Left cardiac atrium (tissue), 4 donors: Measurements from ENCODE around the gene CCR7. TPM values are rescaled to one million over a fixed set of nuclear protein-coding genes. Genes with fewer than 3 reads are reported as not detected.
"Not testable (repeated sequence)": the region's sequence is repeated elsewhere in the genome, so short reads cannot be mapped to it uniquely, and the experiment has no call there.

Source experiments
- ATAC-seq, 2 donors: fragments of 200-7000 bp; cut with Tn5 transposase; one replicate each; pipeline ENCODE4 v1.9.1; 2020; ENCODE audit warnings: mild to moderate bottlenecking in 2 of 2, moderate library complexity in 2 of 2
- DNase-seq: peaks from one replicate; pipeline ENCODE4 v3.0.0-alpha.2; 2020
- intact Hi-C, 2 donors: fragments of 100-400 bp; cut with DNase I; formaldehyde crosslinking; loops; one replicate each; pipeline versions ENCODE4 v1.14.1 to v1.15.1; 2022 to 2023
- total RNA-seq, 2 donors: library from RNA; stranded (reverse); fragmentation: NEBNext Ultra II Directional; extraction: Animal tissue kit (Norgen Biotek cat#: 25700); gene quantifications; one replicate each; pipeline ENCODE4 v1.2.1, GENCODE V29; 2021
- donor health status: DM: no; HTN: yes; CAD: no.
- donor health status: DM: no; HTN: yes; CAD: no; lungs with severe emphysema.
- donor health status: DM: yes; HTN: yes; CAD: no.
- donor health status: Dilated cardiomyopathy.

CCR7 gene
- total RNA-seq, 2 donors from 2014 or later: 0.29 to 0.53 TPM

DNA sequence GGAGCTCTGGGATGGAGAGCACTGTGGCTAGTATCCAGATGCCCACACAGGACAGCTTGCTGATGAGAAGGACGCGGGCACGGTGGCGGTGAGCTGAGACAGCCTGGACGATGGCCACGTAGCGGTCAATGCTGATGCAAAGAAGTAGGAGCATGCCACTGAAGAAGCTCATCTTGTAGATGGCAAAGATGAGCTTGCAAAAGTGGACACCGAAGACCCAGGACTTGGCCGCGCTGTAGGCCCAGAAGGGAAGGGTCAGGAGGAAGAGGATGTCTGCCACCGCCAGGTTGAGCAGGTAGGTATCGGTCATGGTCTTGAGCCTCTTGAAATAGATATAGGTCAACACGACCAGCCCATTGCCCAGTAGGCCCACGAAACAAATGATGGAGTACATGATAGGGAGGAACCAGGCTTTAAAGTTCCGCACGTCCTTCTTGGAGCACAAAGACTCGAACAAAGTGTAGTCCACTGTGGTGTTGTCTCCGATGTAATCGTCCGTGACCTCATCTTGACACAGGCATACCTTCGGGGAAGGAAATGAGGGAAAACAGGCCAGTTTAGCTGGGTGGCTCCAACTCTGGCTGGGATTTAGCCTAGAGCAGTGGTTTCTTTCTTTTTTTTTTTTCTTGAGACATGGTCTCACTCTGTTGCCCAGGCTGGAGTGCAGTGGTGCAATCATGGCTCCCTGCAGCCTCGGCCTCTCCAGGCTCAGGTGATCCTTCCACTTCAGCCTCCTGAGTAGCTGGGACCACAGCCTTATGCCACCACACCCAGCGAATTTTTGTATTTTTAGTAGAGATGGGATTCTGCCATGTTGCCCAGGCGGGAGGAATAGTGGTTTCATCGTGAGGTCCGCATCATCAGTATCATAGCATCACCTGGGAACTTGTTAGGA lies 9.7 kb downstream of the CCR7 start:
- peak; percentile 22 for DNase-seq
- intact Hi-C loops: loop anchor here in 1 of 2 donors (5.0 kb wide), 1 partner anchor 113 kb away; the partner anchor contains the start of gene IGFBP4

GRCh38 chr17:40554646-40555295 lies 10.5 kb downstream of the CCR7 start:
- ATAC-seq (no peak), DNase-seq (peak; percentile 22)
- intact Hi-C loops: loop anchor here in 1 of 2 donors (5.0 kb wide), 1 partner anchor 112 kb away; the partner anchor contains the start of gene IGFBP4

More for the DNA sequence above, 9.7 kb downstream of the CCR7 start:
- no peak for ATAC-seq

DNA sequence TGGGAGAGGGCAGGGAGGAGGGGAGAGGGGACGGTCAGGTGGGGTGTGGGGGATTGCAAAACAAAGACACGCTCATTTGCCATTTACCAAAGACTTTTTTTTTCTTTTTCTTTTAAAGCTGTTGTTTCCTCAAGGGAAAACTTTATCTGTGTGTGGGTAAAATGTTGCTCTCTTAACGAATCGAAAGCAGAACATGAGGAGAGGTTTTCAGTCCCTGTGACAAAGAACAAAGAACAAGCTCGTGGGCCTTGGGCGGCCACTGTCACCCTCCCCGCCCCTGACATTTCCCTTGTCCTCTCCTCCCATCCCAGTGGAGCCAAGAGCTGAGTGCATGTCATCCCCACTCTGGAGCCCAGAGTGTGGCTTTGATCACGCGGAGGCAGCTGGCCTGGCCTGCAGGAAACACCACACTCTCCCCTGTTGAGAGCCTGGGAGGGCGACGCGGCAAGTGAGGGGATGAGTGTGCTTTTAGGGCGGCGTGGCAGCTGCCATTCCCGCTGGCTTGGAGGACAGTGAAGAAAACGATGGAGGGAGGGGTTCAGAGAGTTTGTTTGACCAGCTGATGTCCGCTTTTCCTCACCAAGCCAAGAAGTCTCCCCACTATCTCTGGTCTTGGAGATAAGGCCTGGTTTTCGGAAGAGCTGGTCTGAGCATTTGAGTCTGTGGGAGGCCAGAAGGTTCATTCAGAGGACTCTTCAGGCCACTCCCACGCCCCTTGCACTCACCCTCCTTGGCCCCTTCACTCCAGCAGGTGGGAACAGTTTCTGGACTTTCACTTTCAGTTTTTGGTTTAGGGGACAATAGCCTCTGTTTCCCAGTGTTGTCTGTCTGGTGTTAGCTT lies 11.4 kb downstream of the CCR7 start:
- peak; percentile 87 for DNase-seq
- intact Hi-C loops: no loop called here
- ATAC-seq: peak; percentile 51 to 53

- no peak for ATAC-seq
- intact Hi-C loops: no loop called here
- DNase-seq: no peak
Measured at GRCh38 chr17:40552806-40553693, 12.2 kb downstream of the CCR7 start.

GRCh38 chr17:40551879-40552768 lies 13.1 kb downstream of the CCR7 start:
- ATAC-seq (peak; percentile 14 to 35), DNase-seq (peak; percentile 61)
- intact Hi-C loops: no loop called here

DNA sequence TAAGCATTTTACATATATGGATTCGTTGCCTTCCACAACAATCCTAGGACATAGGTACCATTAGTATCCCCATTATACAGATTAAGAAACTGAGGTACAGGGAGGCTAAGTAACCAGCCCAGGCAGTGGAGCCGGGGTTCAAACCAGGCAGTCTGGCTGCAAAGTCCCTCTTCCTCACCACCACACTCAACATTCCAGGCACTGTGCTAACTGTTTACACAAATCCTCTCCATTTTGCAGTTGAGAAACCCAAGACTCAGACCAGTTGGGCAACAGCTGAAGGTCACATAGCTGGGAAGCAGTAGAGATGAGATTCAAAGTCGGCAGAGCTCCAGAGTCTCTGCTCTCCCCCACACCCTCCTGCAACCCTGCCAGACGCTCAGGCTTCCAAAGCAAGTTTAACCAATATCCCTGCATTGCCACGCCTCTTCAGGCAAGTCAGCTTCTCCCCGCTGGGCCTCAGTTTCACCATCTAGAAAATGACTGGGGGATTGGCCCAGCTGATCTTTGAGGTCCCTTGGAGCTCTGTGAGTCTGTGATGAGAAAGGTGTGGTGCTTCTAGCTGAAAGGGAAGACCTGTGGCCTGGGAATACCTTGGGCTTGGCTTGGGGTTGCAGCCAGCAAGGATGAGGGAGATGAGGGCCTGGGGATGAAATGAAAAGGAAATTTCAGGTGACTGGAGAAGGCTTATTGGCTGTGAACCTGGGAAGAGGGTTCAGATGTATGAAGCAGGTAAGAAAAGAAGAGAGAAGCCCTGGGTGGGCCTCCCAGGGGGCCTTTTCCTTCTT lies 14.0 kb downstream of the CCR7 start:
- intact Hi-C loops: no loop called here
- ATAC-seq: peak; percentile 72 to 76
- peak; percentile 83 for DNase-seq

DNA sequence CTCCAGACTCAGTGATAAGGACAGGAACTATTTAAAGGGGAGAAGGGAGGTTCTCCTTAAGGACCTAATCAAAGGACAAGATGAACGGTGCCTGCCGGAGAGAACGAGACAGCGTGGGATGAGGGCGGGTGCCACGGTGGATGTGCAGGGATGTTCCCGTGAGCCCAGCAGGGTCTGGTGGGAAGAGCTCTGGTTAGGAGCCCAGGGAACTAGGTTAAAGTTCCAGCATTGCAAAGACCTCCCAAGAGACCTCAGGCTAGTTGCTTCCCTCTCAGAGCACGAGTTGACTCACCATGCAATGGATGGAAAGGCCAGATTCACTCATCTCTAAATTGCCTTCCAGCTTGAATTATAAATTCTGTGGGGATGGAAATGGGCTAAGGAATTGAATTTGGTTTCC lies 14.7 kb downstream of the CCR7 start:
- ATAC-seq: peak; percentile 45 to 51
- intact Hi-C loops: no loop called here
- DNase-seq: peak; percentile 76

DNA sequence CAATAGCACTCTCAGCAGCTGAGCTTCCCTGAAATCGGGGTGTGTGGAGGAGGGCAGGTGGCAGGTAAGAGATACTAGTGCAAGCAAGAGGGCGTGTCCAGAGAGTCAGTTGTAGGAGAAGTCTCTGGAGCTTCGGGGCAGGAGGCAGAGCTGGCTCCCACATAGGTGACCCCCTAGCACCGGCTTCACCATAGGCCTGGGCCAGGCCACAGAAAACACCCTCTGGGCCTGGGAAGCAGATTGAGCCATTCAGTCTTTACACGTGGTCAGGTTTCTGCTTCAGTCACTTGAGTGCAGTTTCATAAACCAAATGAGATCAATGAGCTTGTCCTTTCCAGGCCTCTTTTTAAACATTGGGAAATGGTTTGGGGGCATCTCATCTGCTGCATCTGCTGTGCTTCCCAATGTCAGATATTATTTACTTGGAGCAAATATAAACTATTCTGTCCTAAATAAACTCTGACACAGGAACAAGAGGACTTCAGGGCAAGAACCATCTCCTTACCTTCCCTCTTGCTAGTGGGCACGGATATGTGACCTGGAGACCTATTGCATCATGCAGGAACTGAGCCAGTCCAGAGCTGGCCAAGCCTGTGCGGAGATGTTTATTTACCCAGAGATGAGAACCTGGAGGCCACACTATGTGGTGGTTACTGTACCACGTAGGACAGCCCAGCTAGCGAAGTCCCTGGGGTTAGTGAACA lies 16.1 kb downstream of the CCR7 start:
- DNase-seq (peak; percentile 60), ATAC-seq (peak in 1 of 2 donors; percentile 29)
- intact Hi-C loops: no loop called here

DNA sequence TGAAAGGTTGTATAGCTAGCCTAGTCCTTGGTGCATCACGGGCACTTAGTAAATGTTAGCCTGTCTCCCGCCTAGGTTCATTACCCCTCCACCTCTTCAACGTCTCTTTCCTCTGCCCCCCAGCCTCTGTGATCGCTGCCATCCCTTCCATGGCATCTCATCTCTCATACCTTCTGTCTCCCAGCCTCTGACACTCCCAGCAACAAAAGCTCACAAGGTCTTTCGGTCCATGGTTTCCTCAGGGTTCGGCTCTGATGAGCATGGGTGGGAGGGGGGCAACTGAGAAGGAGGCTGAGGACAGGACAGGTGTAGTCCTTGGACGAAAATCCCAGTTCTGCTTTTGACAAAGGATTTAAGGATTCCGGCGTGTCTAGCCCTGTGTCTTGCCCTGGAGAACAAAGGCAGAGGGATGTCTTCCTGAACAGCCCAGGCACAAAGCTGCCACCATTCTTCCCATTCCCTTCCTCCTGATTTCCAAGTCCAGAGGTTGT lies 16.7 kb downstream of the CCR7 start:
- intact Hi-C loops: no loop called here
- no peak for ATAC-seq
- no peak for DNase-seq

- DNase-seq (no peak), ATAC-seq (no peak)
- intact Hi-C loops: no loop called here
Measured at GRCh38 chr17:40547785-40548478, 17.3 kb downstream of the CCR7 start.

- ATAC-seq (no peak), DNase-seq (peak; percentile 9)
- intact Hi-C loops: no loop called here
Measured at GRCh38 chr17:40547079-40547784, 18.0 kb downstream of the CCR7 start.

- intact Hi-C loops, DNase-seq, ATAC-seq: not testable (repeated sequence)
Measured at GRCh38 chr17:40546497-40546896, 18.8 kb downstream of the CCR7 start.

GRCh38 chr17:40545660-40546059 lies 19.6 kb downstream of the CCR7 start:
- peak; percentile 15 for DNase-seq

GRCh38 chr17:40542558-40543411 lies 22.5 kb downstream of the CCR7 start:
- intact Hi-C loops: no loop called here
- DNase-seq (peak; percentile 90), ATAC-seq (peak; percentile 80 to 93)

More at GRCh38 chr17:40545660-40546059, 19.6 kb downstream of the CCR7 start:
- intact Hi-C loops: no loop called here
- ATAC-seq: no peak
